ENCODE data around the gene ALLC. TPM values are rescaled to one million over a fixed set of nuclear protein-coding genes. Genes with fewer than 3 reads are reported as not detected.

Gene ALLC
- total RNA-seq, 2 donors from 2014 or later: not detected

- H3K36me3 Mint-ChIP-seq (ENCODE audit: low read depth): no peaks in the 10 kb centered on the region
- H3K27me3 Mint-ChIP-seq: peaks cover 39% of the 10 kb centered on the region
- H3K4me3 Mint-ChIP-seq: no peak overlapping the region
- ATAC-seq (no peak), DNase-seq (no peak)
- no peaks in the 10 kb centered on the region for H3K4me1 Mint-ChIP-seq
- H3K9me3 ChIP-seq (ENCODE audit: control insufficient read depth, low read length, poor library complexity, severe bottlenecking): no peaks in the 10 kb centered on the region
- H3K27ac Mint-ChIP-seq: no peak overlapping the region
Measured at GRCh38 chr2:3742743-3743508, 84.9 kb downstream of the ALLC start.

DNA sequence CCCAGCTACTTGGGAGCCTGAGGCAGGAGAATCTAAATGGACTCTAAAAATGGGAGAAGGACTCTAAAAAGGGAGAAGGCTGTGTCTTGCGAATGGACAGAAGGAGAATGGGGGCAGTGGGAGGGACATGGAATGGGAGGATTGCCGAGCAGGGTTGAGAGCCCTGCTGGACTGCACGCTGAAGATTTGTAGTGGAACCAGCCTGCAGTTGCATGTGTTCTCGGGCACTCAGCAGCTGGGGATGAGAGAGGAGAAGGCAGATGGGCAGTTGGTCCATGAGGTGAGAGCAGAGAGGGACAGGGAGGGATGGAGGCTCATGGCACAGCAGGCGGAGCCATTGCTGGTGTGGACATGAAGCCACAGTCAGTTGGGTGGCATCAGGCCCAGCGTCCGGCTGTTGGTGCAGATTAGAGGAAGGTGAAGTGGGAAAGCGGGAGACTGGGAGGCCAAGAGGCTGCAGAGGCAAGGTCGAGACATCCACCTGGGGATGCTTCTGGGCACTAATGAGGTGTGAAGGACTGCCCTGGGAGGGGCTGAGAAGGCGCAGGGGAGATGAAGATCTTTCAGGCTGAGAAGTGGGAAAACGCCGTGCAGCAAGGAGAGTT is 86.1 kb downstream of the ALLC start:
- H3K4me3 Mint-ChIP-seq: no peak overlapping the region
- H3K4me1 Mint-ChIP-seq: no peaks in the 10 kb centered on the region
- ATAC-seq: no peak
- no peaks in the 10 kb centered on the region for H3K9me3 ChIP-seq (ENCODE audit: control insufficient read depth, low read length, poor library complexity, severe bottlenecking)
- H3K27ac Mint-ChIP-seq: no peak overlapping the region
- DNase-seq: no peak
- H3K27me3 Mint-ChIP-seq: peaks cover 40% of the 10 kb centered on the region
- no peaks in the 10 kb centered on the region for H3K36me3 Mint-ChIP-seq (ENCODE audit: low read depth)

GRCh38 chr2:3745920-3746319 is 87.9 kb downstream of the ALLC start:
- H3K9me3 ChIP-seq (ENCODE audit: control insufficient read depth, low read length, poor library complexity, severe bottlenecking): no peaks in the 10 kb centered on the region
- H3K36me3 Mint-ChIP-seq (ENCODE audit: low read depth): no peaks in the 10 kb centered on the region
- H3K27ac Mint-ChIP-seq: no peak overlapping the region
- peaks cover 42% of the 10 kb centered on the region for H3K27me3 Mint-ChIP-seq
- no peaks in the 10 kb centered on the region for H3K4me1 Mint-ChIP-seq
- H3K4me3 Mint-ChIP-seq: no peak overlapping the region
- DNase-seq: no peak
- ATAC-seq: no peak

DNA sequence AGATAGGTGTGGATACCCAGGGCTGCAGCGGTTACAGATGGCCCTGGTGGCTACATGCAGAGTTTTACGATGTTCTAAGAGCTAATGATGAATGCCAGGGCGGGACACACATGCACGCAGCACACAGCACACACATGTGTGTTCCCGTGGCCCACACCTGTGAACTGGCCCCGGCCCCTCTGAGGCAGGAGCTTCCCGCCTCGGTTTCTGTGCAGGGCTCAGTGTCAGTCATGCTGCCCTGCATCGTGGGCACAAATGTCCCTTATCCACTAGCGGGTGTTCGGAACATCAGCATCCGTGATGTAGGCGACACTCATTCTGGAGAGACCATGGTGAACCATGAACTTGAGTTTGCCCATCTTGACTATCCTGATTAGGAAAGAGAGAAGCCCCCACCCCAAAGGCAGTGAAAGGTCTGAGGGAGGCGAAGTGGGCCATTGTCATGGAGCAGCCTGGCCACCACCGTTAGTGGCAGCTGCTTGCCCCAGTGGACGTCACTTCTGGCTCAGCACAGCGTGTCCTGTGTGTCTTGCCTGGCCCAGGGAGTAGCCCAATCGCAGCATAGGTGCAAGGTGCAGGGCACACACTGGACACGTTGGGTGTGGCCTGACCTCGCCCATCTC is 89.1 kb downstream of the ALLC start:
- DNase-seq (no peak), ATAC-seq (no peak)
- no peaks in the 10 kb centered on the region for H3K9me3 ChIP-seq (ENCODE audit: control insufficient read depth, low read length, poor library complexity, severe bottlenecking)
- Mint-ChIP-seq H3K27ac (no peak overlapping the region), H3K36me3 (ENCODE audit: low read depth) (no peaks in the 10 kb centered on the region), H3K27me3 (peaks cover 41% of the 10 kb centered on the region), H3K4me3 (no peak overlapping the region), H3K4me1 (no peaks in the 10 kb centered on the region)

GRCh38 chr2:3747826-3748225 is 89.8 kb downstream of the ALLC start:
- H3K9me3 ChIP-seq (ENCODE audit: control insufficient read depth, low read length, poor library complexity, severe bottlenecking): no peaks in the 10 kb centered on the region
- Mint-ChIP-seq H3K27me3 (peaks cover 34% of the 10 kb centered on the region), H3K36me3 (ENCODE audit: low read depth) (no peaks in the 10 kb centered on the region), H3K4me3 (no peak overlapping the region), H3K4me1 (no peaks in the 10 kb centered on the region), H3K27ac (no peak overlapping the region)
- ATAC-seq: no peak
- no peak for DNase-seq

DNA sequence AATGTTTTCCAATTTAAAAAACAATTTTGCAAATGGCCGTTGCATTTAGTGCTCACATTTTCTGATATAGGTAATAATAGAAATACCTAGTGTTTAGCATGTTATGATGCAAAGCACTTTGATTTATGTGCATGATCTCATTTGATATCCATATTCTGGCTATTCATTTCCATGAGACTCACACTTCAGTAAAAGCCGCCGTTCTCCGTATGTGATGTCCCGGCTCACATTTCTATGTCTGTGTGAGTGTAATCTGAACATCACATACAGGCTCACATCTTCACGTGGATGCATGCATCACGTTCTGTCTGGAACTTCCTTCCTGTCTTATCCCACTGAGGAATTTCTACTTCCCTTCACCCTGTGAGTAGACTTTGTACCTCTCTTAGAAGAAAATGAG is 91.2 kb downstream of the ALLC start:
- H3K9me3 ChIP-seq (ENCODE audit: control insufficient read depth, low read length, poor library complexity, severe bottlenecking): no peaks in the 10 kb centered on the region
- no peak overlapping the region for H3K4me3 Mint-ChIP-seq
- H3K36me3 Mint-ChIP-seq (ENCODE audit: low read depth): no peaks in the 10 kb centered on the region
- no peaks in the 10 kb centered on the region for H3K4me1 Mint-ChIP-seq
- H3K27ac Mint-ChIP-seq: no peak overlapping the region
- DNase-seq (no peak), ATAC-seq (no peak)
- H3K27me3 Mint-ChIP-seq: peaks cover 27% of the 10 kb centered on the region

- peaks cover 22% of the 10 kb centered on the region for H3K27me3 Mint-ChIP-seq
- no peak overlapping the region for H3K4me3 Mint-ChIP-seq
- no peaks in the 10 kb centered on the region for H3K9me3 ChIP-seq (ENCODE audit: control insufficient read depth, low read length, poor library complexity, severe bottlenecking)
- DNase-seq: no peak
- no peak for ATAC-seq
- no peaks in the 10 kb centered on the region for H3K4me1 Mint-ChIP-seq
- no peaks in the 10 kb centered on the region for H3K36me3 Mint-ChIP-seq (ENCODE audit: low read depth)
- H3K27ac Mint-ChIP-seq: no peak overlapping the region
Measured at GRCh38 chr2:3751251-3751650, 93.3 kb downstream of the ALLC start.

GRCh38 chr2:3751806-3752205 is 93.8 kb downstream of the ALLC start:
- no peak overlapping the region for H3K27ac Mint-ChIP-seq
- DNase-seq (no peak), ATAC-seq (no peak)
- no peak overlapping the region for H3K4me3 Mint-ChIP-seq
- H3K27me3 Mint-ChIP-seq: peaks cover 22% of the 10 kb centered on the region
- H3K9me3 ChIP-seq (ENCODE audit: control insufficient read depth, low read length, poor library complexity, severe bottlenecking): no peaks in the 10 kb centered on the region
- H3K4me1 Mint-ChIP-seq: no peaks in the 10 kb centered on the region
- H3K36me3 Mint-ChIP-seq (ENCODE audit: low read depth): no peaks in the 10 kb centered on the region

Other genes with a start within 250 kb of the ALLC start
- gene ADI1, start 138.7 kb upstream of the ALLC start, total RNA-seq: 10 to 100 TPM; 27.0 to 33.0 TPM
- 10 to 100 TPM; 25.9 to 32.9 TPM for gene RNASEH1, start 99.9 kb upstream of the ALLC start, total RNA-seq
- gene RPS7, start 82.9 kb upstream of the ALLC start, total RNA-seq: 1,000 to 10,000 TPM; 1,710 to 1,803 TPM
- not detected for gene COLEC11, start 63.1 kb upstream of the ALLC start, total RNA-seq
- gene DCDC2C, start 45.4 kb downstream of the ALLC start, total RNA-seq: not detected

Measured in T-helper 17 cell (primary cell).